OCI-LY7 (cell line): ENCODE data around the gene ANO4. TPM values are rescaled to one million over a fixed set of nuclear protein-coding genes. Genes with fewer than 3 reads are reported as not detected.

ENCODE experiments used
- BruUV-seq: library from RNA; stranded (reverse); fragments of 400-500 nt; replicated peaks from 2 replicates; lab custom pipeline; 2021; lab: Mats Ljungman, UMichigan
- CTCF ChIA-PET: fragments of 300-600 bp; sonication (Branson Sonifier 250); formaldehyde crosslinking; loops from one replicate; lab custom pipeline; 2022; ENCODE audit warnings: antibody characterized with exemption; ENCODE audit not compliant: unreplicated experiment; lab: Charles Lee
- POLR2A ChIA-PET: fragments of 300-600 bp; sonication (Branson Sonifier 250); formaldehyde crosslinking; loops from one replicate; lab custom pipeline; 2022; ENCODE audit warnings: antibody characterized with exemption; lab: Charles Lee
- DNase-seq: peaks from one replicate; pipeline ENCODE4 v3.0.0-alpha.2; 2015; ENCODE audit warnings: low spot score
- H2AFZ ChIP-seq: fragments of 200-600 bp; sonication (generic), shearing (Covaris generic); 2 replicates; pipeline ENCODE4 v1.6.1; 2014; ENCODE audit warnings: mild to moderate bottlenecking, antibody characterized with exemption, low read length, moderate library complexity
- H3K27ac ChIP-seq: fragments of 200-600 bp; sonication (generic); 2 replicates; pipeline ENCODE4 v1.5.1; 2014; ENCODE audit warnings: mixed run types, low read depth, mild to moderate bottlenecking, moderate library complexity, low read length, inconsistent platforms; ENCODE audit not compliant: poor library complexity, severe bottlenecking
- H3K36me3 ChIP-seq: fragments of 200-600 bp; sonication (generic); 2 replicates; pipeline ENCODE4 v1.6.1; 2014; ENCODE audit warnings: mild to moderate bottlenecking, antibody characterized with exemption, low read length, moderate library complexity, mixed read lengths; ENCODE audit not compliant: insufficient read depth
- H3K4me1 ChIP-seq: fragments of 200-600 bp; sonication (generic); 2 replicates; pipeline ENCODE4 v1.5.1; 2014; ENCODE audit warnings: mild to moderate bottlenecking, low read length; ENCODE audit not compliant: insufficient read depth, poor library complexity, severe bottlenecking
- H3K4me2 ChIP-seq: fragments of 200-600 bp; sonication (generic); 2 replicates; pipeline ENCODE4 v1.6.1; 2014; ENCODE audit warnings: mild to moderate bottlenecking, low read length
- H3K4me3 ChIP-seq: fragments of 200-600 bp; sonication (generic); 2 replicates; pipeline ENCODE4 v1.5.1; 2014; ENCODE audit warnings: mild to moderate bottlenecking, low read depth, low read length; ENCODE audit not compliant: poor library complexity, severe bottlenecking
- H3K79me2 ChIP-seq: fragments of 200-600 bp; sonication (generic); 2 replicates; pipeline ENCODE4 v1.6.1; 2016; ENCODE audit warnings: low read depth, mild to moderate bottlenecking, low read length, moderate library complexity, mixed read lengths; ENCODE audit not compliant: insufficient read depth
- H3K9me2 ChIP-seq: fragments of 200-600 bp; sonication (generic); 2 replicates; pipeline ENCODE4 v1.6.1; 2016; ENCODE audit warnings: mild to moderate bottlenecking, low read length, mixed read lengths; ENCODE audit not compliant: insufficient read depth
- H3K9me3 ChIP-seq: fragments of 200-600 bp; sonication (generic); 2 replicates; pipeline ENCODE4 v1.6.1; 2014; ENCODE audit warnings: mild to moderate bottlenecking, mixed run types, low read length, mixed read lengths
- H4K20me1 ChIP-seq: fragments of 200-600 bp; sonication (generic); 2 replicates; pipeline ENCODE4 v1.6.1; 2014; ENCODE audit warnings: mild to moderate bottlenecking, antibody characterized with exemption, low read length, moderate library complexity, mixed read lengths; ENCODE audit not compliant: insufficient read depth
- EZH2phosphoT487 ChIP-seq: fragments of 200-600 bp; sonication (generic); IDR thresholded peaks from 2 replicates; pipeline ENCODE4 v1.6.1; 2018; ENCODE audit warnings: low read depth, borderline replicate concordance, mild to moderate bottlenecking, mixed run types, antibody characterized with exemption, low read length, moderate library complexity, mixed read lengths
- intact Hi-C: fragments of 100-400 bp; cut with micrococcal nuclease; formaldehyde crosslinking; loops from one replicate; pipeline ENCODE4 v1.10.0; 2022; ENCODE audit not compliant: unreplicated experiment
- total RNA-seq, 2 experiments: library from RNA; depleted of rRNA in 1 of 2; stranded (reverse); fragments of >200 nt in 1 of 2; shearing (Covaris generic) in 1 of 2; gene quantifications; 2 replicates each; pipeline ENCODE4 v1.2.3, GENCODE V29; 2014 to 2022
- TF ChIP-seq, protein P1 (sequence below): fragments of 200-600 bp; sonication (generic); conservative IDR thresholded peaks from 2 replicates; pipeline ENCODE4 v1.5.1; 2014; ENCODE audit warnings: mild to moderate bottlenecking, antibody characterized with exemption, low read length, moderate library complexity, mixed read lengths

The ANO4 gene
- total RNA-seq, 2 experiments from 2014 or later = not detected

- no peaks in the 10 kb centered on the region for H3K79me2 ChIP-seq
- no peak for DNase-seq
- no peak overlapping the region for H3K4me2 ChIP-seq
- TF ChIP-seq EZH2phosphoT487 = no peak
- TF ChIP-seq, protein P1, sequence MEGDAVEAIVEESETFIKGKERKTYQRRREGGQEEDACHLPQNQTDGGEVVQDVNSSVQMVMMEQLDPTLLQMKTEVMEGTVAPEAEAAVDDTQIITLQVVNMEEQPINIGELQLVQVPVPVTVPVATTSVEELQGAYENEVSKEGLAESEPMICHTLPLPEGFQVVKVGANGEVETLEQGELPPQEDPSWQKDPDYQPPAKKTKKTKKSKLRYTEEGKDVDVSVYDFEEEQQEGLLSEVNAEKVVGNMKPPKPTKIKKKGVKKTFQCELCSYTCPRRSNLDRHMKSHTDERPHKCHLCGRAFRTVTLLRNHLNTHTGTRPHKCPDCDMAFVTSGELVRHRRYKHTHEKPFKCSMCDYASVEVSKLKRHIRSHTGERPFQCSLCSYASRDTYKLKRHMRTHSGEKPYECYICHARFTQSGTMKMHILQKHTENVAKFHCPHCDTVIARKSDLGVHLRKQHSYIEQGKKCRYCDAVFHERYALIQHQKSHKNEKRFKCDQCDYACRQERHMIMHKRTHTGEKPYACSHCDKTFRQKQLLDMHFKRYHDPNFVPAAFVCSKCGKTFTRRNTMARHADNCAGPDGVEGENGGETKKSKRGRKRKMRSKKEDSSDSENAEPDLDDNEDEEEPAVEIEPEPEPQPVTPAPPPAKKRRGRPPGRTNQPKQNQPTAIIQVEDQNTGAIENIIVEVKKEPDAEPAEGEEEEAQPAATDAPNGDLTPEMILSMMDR = no peak
- no peaks in the 10 kb centered on the region for H3K4me1 ChIP-seq
- H2AFZ ChIP-seq = no peak overlapping the region
- intact Hi-C loops = no loop called here
- no peaks in the 10 kb centered on the region for H4K20me1 ChIP-seq
- no peak overlapping the region for H3K4me3 ChIP-seq
- POLR2A ChIA-PET = interaction anchor here (1.5 kb wide), 1 partner anchor 9 kb away, joined by 4 read pairs; no protein-coding TSS in a partner anchor
- no TSS peak for BruUV-seq
- no peaks in the 10 kb centered on the region for H3K9me3 ChIP-seq
- no peaks in the 10 kb centered on the region for H3K36me3 ChIP-seq
- H3K9me2 ChIP-seq = no peaks in the 10 kb centered on the region
- H3K27ac ChIP-seq = no peak overlapping the region
- CTCF ChIA-PET = no interaction called here
Measured at GRCh38 chr12:100862676-100863075, 68.1 kb downstream of the ANO4 start.

GRCh38 chr12:100864366-100864765 is 69.8 kb downstream of the ANO4 start:
- BruUV-seq = no TSS peak
- ChIA-PET CTCF (no interaction called here), POLR2A (interaction anchor here (1.5 kb wide), 1 partner anchor 8 kb away, joined by 4 read pairs; no protein-coding TSS in a partner anchor)
- Histone ChIP-seq H3K79me2 (no peaks in the 10 kb centered on the region), H2AFZ (no peak overlapping the region), H3K4me1 (no peaks in the 10 kb centered on the region), H4K20me1 (no peaks in the 10 kb centered on the region), H3K36me3 (no peaks in the 10 kb centered on the region), H3K4me3 (no peak overlapping the region), H3K9me2 (no peaks in the 10 kb centered on the region), H3K27ac (no peak overlapping the region), H3K9me3 (no peaks in the 10 kb centered on the region), H3K4me2 (no peak overlapping the region)
- no peak for TF ChIP-seq EZH2phosphoT487
- TF ChIP-seq, protein P1 = no peak
- intact Hi-C loops = no loop called here
- DNase-seq = no peak

DNA sequence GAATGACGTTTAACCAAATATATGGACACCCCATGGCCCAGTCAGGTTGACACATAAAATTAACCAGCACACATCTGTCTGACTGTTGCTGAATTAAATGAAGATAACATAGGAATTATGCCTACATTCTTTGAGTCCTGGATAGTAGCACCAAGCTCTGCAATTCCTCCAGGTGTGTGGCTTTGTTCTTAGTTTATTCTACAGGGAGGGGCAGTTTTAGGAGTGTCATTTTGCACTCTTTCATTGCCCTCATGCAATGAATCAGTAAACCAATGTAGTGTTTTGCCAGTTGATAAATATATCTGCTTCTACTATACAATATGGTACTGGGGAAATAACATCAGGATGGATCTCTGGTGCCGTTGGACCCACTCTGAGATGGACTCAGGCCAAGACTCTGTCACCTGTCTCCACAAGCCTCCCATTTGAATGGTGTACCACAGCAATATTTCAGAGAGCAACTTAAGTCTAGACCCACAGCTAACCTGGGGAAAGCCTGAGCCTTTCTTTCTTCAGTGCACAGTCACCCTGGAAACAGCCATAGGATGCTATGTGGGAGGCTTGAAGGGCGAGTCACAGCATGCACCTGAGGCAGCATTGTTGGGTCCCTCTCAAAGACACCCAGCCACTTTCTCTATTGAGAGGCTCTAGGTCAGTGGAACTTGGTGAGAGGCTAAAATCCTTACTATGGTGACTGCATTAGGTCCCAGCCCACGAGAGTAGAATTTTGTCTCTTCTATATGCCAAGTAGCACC is 73.2 kb downstream of the ANO4 start:
- Histone ChIP-seq H3K9me2 (no peaks in the 10 kb centered on the region), H2AFZ (no peak overlapping the region), H3K4me1 (no peaks in the 10 kb centered on the region), H3K4me3 (no peak overlapping the region), H3K9me3 (no peaks in the 10 kb centered on the region), H4K20me1 (no peaks in the 10 kb centered on the region), H3K27ac (no peak overlapping the region), H3K79me2 (no peaks in the 10 kb centered on the region), H3K36me3 (no peaks in the 10 kb centered on the region), H3K4me2 (no peak overlapping the region)
- DNase-seq = no peak
- no peak for TF ChIP-seq EZH2phosphoT487
- TF ChIP-seq, protein P1 = no peak
- CTCF ChIA-PET = no interaction called here
- no TSS peak for BruUV-seq
- POLR2A ChIA-PET = no interaction called here
- intact Hi-C loops = no loop called here
